Measurements from ENCODE around the gene SRM. TPM values are rescaled to one million over a fixed set of nuclear protein-coding genes. Genes with fewer than 3 reads are reported as not detected.

Gene SRM
- total RNA-seq, 1 experiment from 2014 or later = 150 TPM

GRCh38 chr1:11042065-11042464 lies 17.8 kb downstream of the SRM start:
- CTCF ChIA-PET = no interaction called here
- no TSS peak for BruUV-seq (replicated peaks)
- POLR2A ChIA-PET = no interaction called here
- no peaks in the 10 kb centered on the region for H3K9me3 ChIP-seq (ENCODE audit: control insufficient read depth in 1 of 2, insufficient read depth in 1 of 2, low read depth in 1 of 2, low read length in 2 of 2)
- H3K4me3 ChIP-seq (replicated peaks in 1 of 2; ENCODE audit: low read depth in 1 of 2, low read length in 2 of 2) = no peak overlapping the region
- no peaks in the 10 kb centered on the region for H3K79me2 ChIP-seq (ENCODE audit: insufficient read depth, low read length)
- H3K36me3 ChIP-seq (ENCODE audit: control insufficient read depth in 1 of 2, insufficient read depth in 2 of 2, low read length in 2 of 2) = no peaks in the 10 kb centered on the region
- ATAC-seq = no peak
- intact Hi-C loops (cut with micrococcal nuclease) = no loop called here
- DNase-seq (ENCODE audit: low read depth, low spot score) = no peak
- no peaks in the 10 kb centered on the region for H3K9me2 ChIP-seq (ENCODE audit: insufficient read depth)
- no peak overlapping the region for H3K27ac ChIP-seq (ENCODE audit: low read depth, low read length)
- no peaks in the 10 kb centered on the region for H4K20me1 ChIP-seq (ENCODE audit: insufficient read depth)
- no peak overlapping the region for H3K9ac ChIP-seq (ENCODE audit: low read length)
- RAD21 ChIA-PET (ENCODE audit: low non-redundant PET in 1 of 2, low total read pairs in 2 of 2, uncharacterized antibody in 2 of 2, unreplicated experiment in 2 of 2) = no interaction called here
- H2AFZ ChIP-seq (ENCODE audit: low read depth, low read length, poor library complexity, severe bottlenecking) = no peak overlapping the region
- H3K27me3 ChIP-seq (ENCODE audit: insufficient read depth, low read length) = no peaks in the 10 kb centered on the region
- no peak for TF ChIP-seq RAD21 (IDR thresholded peaks at IDR 0.05; ENCODE audit: low read depth)
- no peak for TF ChIP-seq FOSL1 (IDR thresholded peaks at IDR 0.05; ENCODE audit: low read depth)
- TF ChIP-seq EGR1 (IDR thresholded peaks at IDR 0.05; ENCODE audit: low read depth) = no peak
- no peak overlapping the region for H3K4me2 ChIP-seq (ENCODE audit: low read length)
- H3K4me1 ChIP-seq (ENCODE audit: control insufficient read depth in 1 of 2, insufficient read depth in 2 of 2, low read length in 2 of 2) = peaks cover 0 to 7% of the 10 kb centered on the region in 2 experiments; a peak in 1 of 4 replicates

GRCh38 chr1:11041048-11041447 lies 18.8 kb downstream of the SRM start:
- TF ChIP-seq RAD21 (IDR thresholded peaks at IDR 0.05; ENCODE audit: low read depth) = no peak
- no peak for TF ChIP-seq CTCF (IDR thresholded peaks at IDR 0.05 in 2 of 3, conservative IDR thresholded peaks at IDR 0.05 in 1 of 3; ENCODE audit: borderline replicate concordance in 1 of 3, insufficient read depth in 1 of 3, low read depth in 2 of 3, low read length in 2 of 3)
- TF ChIP-seq ZNF274 (IDR thresholded peaks at IDR 0.05; ENCODE audit: low read depth, low read length) = no peak
- no peak for TF ChIP-seq FOSL1 (IDR thresholded peaks at IDR 0.05; ENCODE audit: low read depth)
- TF ChIP-seq ATF3 (IDR thresholded peaks at IDR 0.05) = no peak
- TF ChIP-seq EGR1 (IDR thresholded peaks at IDR 0.05; ENCODE audit: low read depth) = no peak
- no peak for TF ChIP-seq EZH2phosphoT487 (IDR thresholded peaks at IDR 0.05; ENCODE audit: borderline replicate concordance)
- TF ChIP-seq YY1 (IDR thresholded peaks at IDR 0.05; ENCODE audit: extremely low read depth, insufficient replicate concordance, low read depth, low read length) = no peak
- no peak for TF ChIP-seq REST (IDR thresholded peaks at IDR 0.05; ENCODE audit: low read depth)
- ChIA-PET CTCF (no interaction called here), RAD21 (ENCODE audit: low non-redundant PET in 1 of 2, low total read pairs in 2 of 2, uncharacterized antibody in 2 of 2, unreplicated experiment in 2 of 2) (no interaction called here), POLR2A (interaction anchor here (0.6 kb wide), 1 partner anchor 20 kb away, joined by 4 read pairs; no protein-coding TSS in a partner anchor)
- H3K9ac ChIP-seq (ENCODE audit: low read length) = no peak overlapping the region
- no peak for DNase-seq (ENCODE audit: low read depth, low spot score)
- H3K4me1 ChIP-seq (ENCODE audit: control insufficient read depth in 1 of 2, insufficient read depth in 2 of 2, low read length in 2 of 2) = peaks cover 0 to 7% of the 10 kb centered on the region in 2 experiments; a peak in 1 of 4 replicates
- no peaks in the 10 kb centered on the region for H3K36me3 ChIP-seq (ENCODE audit: control insufficient read depth in 1 of 2, insufficient read depth in 2 of 2, low read length in 2 of 2)
- BruUV-seq (replicated peaks) = no TSS peak
- no peaks in the 10 kb centered on the region for H3K79me2 ChIP-seq (ENCODE audit: insufficient read depth, low read length)
- no peak overlapping the region for H3K27ac ChIP-seq (ENCODE audit: low read depth, low read length)
- H3K4me2 ChIP-seq (ENCODE audit: low read length) = no peak overlapping the region
- no peaks in the 10 kb centered on the region for H4K20me1 ChIP-seq (ENCODE audit: insufficient read depth)
- H3K9me3 ChIP-seq (ENCODE audit: control insufficient read depth in 1 of 2, insufficient read depth in 1 of 2, low read depth in 1 of 2, low read length in 2 of 2) = no peaks in the 10 kb centered on the region
- H3K9me2 ChIP-seq (ENCODE audit: insufficient read depth) = no peaks in the 10 kb centered on the region
- H3K27me3 ChIP-seq (ENCODE audit: insufficient read depth, low read length) = no peaks in the 10 kb centered on the region
- ATAC-seq = no peak
- intact Hi-C loops (cut with micrococcal nuclease) = no loop called here
- H3K4me3 ChIP-seq (replicated peaks in 1 of 2; ENCODE audit: low read depth in 1 of 2, low read length in 2 of 2) = no peak overlapping the region
- no peak overlapping the region for H2AFZ ChIP-seq (ENCODE audit: low read depth, low read length, poor library complexity, severe bottlenecking)

All from HCT116 (cell line).